ENCODE data around the gene BRME1. TPM values are rescaled to one million over a fixed set of nuclear protein-coding genes. Genes with fewer than 3 reads are reported as not detected.
"Not testable (repeated sequence)": the region's sequence is repeated elsewhere in the genome, so short reads cannot be mapped to it uniquely, and the experiment has no call there.

The BRME1 gene
- total RNA-seq, 2 experiments from 2014 or later, result 6.9 to 7.3 TPM

DNA sequence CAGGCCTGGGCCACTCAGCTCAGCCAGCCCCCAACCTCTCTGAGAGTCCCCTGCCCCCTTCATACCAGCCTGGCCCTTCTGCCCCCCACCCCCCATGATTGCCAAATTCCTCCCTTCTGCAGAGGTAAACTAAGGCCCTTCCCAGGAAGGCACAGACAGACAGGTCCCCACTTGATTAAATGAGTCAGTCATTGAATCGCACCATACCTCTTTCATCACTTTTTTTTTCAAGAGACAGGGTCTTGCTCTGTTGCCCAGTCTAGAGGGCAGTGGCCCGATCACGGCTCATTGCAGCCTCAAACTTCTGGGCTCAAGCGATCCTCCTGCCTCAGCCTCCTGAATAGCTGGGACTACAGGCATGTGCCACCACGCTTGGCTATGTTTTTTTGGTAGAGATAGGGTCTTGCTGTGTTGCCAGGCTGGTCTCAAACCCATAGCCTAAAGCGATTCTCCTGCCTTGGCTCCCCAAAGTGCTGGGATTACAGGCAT, 26.3 kb upstream of the BRME1 start:
- Mint-ChIP-seq H3K9me3 (no peaks in the 10 kb centered on the region), H3K27ac (no peak overlapping the region), H3K4me1 (no peaks in the 10 kb centered on the region), H3K36me3 (peaks cover 6% of the 10 kb centered on the region), H3K4me3 (no peak overlapping the region), H3K27me3 (peaks cover 8% of the 10 kb centered on the region)
- no peak for DNase-seq

DNA sequence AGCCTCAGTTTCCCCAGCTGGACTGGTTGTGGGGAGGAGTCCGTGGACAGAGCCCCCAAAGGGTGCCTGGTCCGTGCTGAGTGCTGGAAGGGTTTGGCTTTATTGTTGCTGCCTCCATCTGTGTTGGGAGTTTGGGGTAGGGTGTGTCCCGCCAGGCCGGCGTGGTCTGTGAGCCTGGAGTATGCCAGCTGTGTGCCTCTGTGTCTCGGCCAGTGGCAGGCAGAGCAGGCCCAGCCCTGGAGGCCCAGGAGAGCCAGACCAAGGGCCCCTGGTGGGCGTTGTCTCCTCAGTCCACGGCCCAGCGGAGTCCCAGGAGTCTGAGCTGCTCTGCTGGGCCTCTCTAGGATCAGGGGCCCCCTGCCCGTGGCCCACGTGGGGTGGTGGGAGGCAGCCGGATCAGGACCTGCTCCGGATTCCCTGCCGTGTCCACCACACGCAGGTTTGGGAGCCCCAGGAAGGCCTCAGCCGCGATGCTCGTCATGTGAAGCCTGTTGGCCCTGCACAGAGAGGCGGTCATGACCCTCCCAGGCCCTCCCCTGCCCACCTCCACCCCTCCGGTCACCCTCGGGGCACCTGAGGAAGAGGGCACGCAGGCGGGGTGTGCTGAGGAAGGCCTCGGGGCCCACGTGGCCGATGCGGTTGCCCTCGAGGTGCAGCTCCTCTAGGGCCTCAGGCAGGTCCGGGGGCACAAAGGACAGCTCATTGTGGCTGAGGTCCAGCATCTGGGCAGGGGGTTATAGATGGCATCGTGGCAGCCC, 25.7 kb upstream of the BRME1 start:
- Mint-ChIP-seq H3K36me3 (peaks cover 9% of the 10 kb centered on the region), H3K4me3 (no peak overlapping the region), H3K4me1 (no peaks in the 10 kb centered on the region), H3K9me3 (no peaks in the 10 kb centered on the region), H3K27ac (no peak overlapping the region), H3K27me3 (peaks cover 7% of the 10 kb centered on the region)
- no peak for DNase-seq

DNA sequence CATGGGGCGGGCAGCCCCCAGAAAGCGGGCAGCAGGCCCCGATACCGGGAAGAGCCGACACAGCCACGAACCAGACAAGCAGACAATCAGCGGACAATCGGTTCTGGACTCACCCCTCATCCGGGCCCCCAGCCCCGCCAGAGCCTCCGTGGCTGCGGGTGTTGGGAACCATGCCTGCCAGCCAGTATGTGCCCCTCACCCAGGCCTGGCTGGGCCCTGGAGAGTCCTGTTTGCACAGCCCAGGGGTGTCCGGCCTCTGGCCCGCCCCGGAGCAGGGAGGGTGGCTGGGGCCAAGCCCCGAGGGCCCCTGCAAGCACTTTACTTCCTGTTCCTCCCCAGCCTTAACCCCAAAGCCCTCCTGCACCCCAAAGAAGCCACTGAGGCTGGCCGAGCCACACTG, 24.5 kb upstream of the BRME1 start:
- no peak overlapping the region for H3K27ac Mint-ChIP-seq
- peaks cover 4% of the 10 kb centered on the region for H3K27me3 Mint-ChIP-seq
- no peaks in the 10 kb centered on the region for H3K9me3 Mint-ChIP-seq
- peaks cover 12% of the 10 kb centered on the region for H3K36me3 Mint-ChIP-seq
- no peak for DNase-seq
- H3K4me1 Mint-ChIP-seq, result no peaks in the 10 kb centered on the region
- H3K4me3 Mint-ChIP-seq, result no peak overlapping the region

DNA sequence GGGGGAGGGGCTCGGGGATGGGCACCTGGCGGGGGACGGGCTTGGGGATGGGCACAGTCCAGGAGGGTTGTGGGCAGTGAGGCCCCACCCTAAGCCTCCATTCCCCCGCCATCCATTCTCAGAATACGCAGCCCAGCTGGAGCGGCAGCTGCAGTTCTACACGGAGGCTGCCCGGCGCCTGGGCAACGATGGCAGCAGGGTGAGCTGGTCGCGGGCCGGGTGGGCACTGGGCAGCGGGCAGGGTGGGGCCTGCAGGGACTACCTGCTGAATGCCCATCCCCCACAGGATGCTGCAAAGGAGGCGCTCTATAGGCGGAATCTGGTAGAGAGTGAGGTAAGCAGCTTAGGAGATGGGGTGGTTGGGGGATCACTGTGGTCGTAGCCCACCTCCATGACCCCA, 24.0 kb upstream of the BRME1 start:
- no peak overlapping the region for H3K27ac Mint-ChIP-seq
- H3K27me3 Mint-ChIP-seq, result peaks cover 4% of the 10 kb centered on the region
- peaks cover 13% of the 10 kb centered on the region for H3K36me3 Mint-ChIP-seq
- no peak overlapping the region for H3K4me3 Mint-ChIP-seq
- DNase-seq, result no peak
- H3K4me1 Mint-ChIP-seq, result no peaks in the 10 kb centered on the region
- H3K9me3 Mint-ChIP-seq, result no peaks in the 10 kb centered on the region

DNA sequence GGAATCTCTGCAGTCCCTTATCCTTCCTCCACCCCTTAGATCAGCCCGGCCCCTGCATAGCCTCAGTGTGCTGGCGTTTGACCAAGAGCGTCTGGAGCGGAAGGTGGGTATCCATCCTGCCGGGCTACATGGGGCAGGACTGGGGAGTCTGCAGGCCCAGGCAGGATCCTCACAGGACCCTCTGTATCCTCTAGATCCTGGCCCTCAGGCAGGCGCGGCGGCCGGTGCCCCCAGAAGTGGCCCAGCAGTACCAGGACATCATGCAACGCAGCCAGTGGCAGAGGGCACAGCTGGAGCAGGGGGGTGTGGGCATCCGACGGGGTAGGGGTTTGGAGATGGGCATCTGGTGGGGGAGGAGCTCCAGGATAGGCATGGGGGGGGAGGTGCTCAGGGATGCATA, 23.4 kb upstream of the BRME1 start:
- Mint-ChIP-seq H3K4me3 (no peak overlapping the region), H3K4me1 (no peaks in the 10 kb centered on the region), H3K27ac (no peak overlapping the region), H3K9me3 (no peaks in the 10 kb centered on the region), H3K27me3 (peaks cover 4% of the 10 kb centered on the region), H3K36me3 (peaks cover 16% of the 10 kb centered on the region)
- no peak for DNase-seq

DNA sequence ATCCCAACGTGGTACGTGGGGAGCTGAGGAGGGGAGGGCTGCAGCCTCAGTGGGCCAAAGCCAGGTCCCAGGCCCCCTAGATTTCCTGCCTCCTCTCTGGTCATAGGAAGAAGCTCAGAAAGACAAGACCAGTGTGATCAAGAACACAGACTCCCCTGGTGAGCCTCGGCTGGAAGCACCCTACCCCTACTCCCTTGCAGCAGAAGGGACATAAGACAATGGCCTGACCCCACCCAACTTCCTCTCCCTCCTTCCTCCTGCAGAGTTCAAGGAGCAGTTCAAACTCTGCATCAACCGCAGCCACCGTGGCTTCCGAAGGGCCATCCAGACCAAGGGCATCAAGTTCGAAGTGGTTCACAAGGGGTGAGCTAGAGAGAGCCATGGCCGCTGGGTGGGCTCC, 20.8 kb upstream of the BRME1 start:
- Mint-ChIP-seq H3K27me3 (no peaks in the 10 kb centered on the region), H3K4me3 (no peak overlapping the region), H3K27ac (no peak overlapping the region), H3K9me3 (no peaks in the 10 kb centered on the region), H3K36me3 (peaks cover 28% of the 10 kb centered on the region), H3K4me1 (no peaks in the 10 kb centered on the region)
- DNase-seq, result no peak

DNA sequence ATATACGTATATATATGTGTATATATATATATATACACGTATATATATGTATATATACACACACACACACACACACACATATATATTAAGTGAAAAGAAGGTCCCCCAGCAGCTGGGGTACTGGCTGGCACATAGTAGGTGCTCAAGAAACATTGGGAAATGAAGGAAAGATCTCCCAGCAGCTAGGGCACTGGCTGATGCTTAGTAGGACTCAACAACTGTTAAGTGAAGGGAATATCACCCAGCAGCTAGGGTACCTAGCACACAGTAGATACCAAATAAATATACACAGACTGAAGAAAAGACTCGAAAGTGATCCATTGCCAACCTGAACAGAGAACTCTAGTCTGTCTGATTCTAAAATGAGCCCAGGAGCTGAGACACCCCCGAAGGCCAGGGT, 20.1 kb upstream of the BRME1 start:
- H3K4me3 Mint-ChIP-seq, result no peak overlapping the region
- no peaks in the 10 kb centered on the region for H3K9me3 Mint-ChIP-seq
- H3K36me3 Mint-ChIP-seq, result peaks cover 35% of the 10 kb centered on the region
- DNase-seq, result no peak
- H3K4me1 Mint-ChIP-seq, result no peaks in the 10 kb centered on the region
- H3K27me3 Mint-ChIP-seq, result no peaks in the 10 kb centered on the region
- no peak overlapping the region for H3K27ac Mint-ChIP-seq

DNA sequence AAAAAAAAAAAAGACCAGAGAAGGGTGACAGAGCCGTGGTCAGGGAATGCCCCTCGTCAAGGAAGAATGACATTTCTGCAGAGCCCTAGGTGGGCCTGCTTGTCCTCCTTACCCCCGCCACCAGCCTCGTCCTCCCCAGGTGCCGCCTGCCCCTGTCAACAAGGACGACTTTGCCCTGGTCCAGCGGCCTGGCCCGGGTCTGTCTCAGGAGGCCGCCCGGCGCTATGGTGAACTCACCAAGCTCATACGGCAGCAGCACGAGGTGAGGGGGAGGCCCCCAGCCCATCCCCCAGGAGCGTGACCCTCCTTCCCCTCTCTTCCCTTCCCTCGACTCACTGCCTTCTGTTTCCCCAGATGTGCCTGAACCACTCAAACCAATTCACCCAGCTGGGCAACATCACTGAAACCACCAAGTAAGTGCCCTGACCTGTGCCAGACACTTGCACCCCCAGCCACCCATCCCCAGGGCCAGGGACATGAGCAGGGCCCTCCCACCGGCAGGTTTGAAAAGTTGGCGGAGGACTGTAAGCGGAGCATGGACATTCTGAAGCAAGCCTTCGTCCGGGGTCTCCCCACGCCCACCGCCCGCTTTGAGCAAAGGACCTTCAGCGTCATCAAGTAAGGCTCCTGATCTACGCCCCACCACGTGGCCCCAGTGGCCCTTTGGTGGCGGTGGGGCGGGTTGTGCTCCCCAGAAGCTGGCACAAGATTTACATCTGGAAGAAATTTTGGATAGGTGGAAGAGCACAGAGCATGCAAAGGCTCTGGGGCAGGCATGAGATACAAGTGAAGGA, 17.5 kb upstream of the BRME1 start:
- Mint-ChIP-seq H3K4me1 (no peaks in the 10 kb centered on the region), H3K27ac (no peak overlapping the region), H3K27me3 (no peaks in the 10 kb centered on the region), H3K4me3 (no peak overlapping the region), H3K36me3 (peaks cover 45% of the 10 kb centered on the region), H3K9me3 (no peaks in the 10 kb centered on the region)
- no peak for DNase-seq

DNA sequence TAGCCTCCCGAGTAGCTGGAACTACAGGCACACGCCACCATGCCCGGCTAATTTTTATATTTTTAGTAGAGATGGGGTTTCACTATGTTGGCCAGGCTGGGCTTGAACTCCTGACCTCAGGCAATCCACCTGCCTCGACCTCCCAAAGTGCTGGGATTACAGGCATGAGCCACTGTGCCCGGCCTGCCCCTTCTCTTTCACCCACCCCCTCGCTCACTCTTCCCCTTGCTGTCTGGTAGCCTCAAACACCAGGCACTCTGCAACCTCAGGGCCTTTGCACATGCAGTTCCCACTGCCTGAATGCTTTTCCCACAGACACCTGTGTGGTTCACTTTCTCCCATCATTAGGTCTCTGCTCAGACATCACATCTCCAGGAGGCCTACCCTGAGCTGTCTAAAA, 16.2 kb upstream of the BRME1 start:
- not testable (repeated sequence) for H3K27me3 Mint-ChIP-seq, H3K27ac Mint-ChIP-seq, H3K4me3 Mint-ChIP-seq, H3K4me1 Mint-ChIP-seq, DNase-seq, H3K9me3 Mint-ChIP-seq
- H3K36me3 Mint-ChIP-seq, result peaks cover 41% of the 10 kb centered on the region

DNA sequence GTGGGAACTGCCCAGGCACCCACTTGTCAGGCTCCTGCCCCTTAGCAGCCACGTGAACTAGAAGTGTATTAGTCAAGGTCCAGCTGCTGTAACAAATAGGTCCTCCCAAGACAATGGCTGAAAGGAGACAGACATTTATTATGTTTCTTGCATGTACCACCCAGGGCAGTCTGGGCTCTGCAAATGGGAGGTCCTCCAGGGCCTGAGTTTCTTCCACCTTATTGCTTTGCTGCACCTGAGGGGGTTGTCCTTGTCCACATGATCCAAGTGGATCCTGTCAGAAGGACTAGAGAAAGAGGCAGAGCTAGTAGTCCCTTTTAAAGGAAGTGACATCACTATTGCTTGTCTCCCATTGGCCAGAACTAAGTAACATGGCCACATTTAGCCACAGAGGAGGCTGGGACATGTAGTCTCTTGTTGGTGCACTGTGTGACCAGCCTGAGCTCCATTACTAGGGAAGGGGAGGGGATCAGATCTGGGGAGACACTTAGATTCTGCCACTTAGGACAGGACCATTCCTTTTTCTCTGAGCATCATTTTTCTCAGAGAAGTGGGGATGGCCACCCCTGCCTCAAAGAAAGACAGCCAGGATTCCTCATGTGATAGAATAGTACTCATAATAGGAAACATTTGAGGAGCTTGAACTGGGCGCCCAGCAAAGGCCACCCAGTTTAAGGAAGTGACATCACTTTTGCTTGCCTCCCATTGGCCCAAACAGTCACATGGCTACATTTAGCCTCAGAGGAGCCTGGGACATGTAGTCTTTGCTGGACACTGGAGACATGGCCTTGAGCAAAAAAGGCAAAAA, 15.2 kb upstream of the BRME1 start:
- peak overlapping the region; percentile 19 for H3K27ac Mint-ChIP-seq
- peaks cover 36% of the 10 kb centered on the region for H3K36me3 Mint-ChIP-seq
- H3K9me3 Mint-ChIP-seq, result no peaks in the 10 kb centered on the region
- H3K4me3 Mint-ChIP-seq, result no peak overlapping the region
- H3K4me1 Mint-ChIP-seq, result no peaks in the 10 kb centered on the region
- no peaks in the 10 kb centered on the region for H3K27me3 Mint-ChIP-seq
- peak; percentile 37 for DNase-seq

DNA sequence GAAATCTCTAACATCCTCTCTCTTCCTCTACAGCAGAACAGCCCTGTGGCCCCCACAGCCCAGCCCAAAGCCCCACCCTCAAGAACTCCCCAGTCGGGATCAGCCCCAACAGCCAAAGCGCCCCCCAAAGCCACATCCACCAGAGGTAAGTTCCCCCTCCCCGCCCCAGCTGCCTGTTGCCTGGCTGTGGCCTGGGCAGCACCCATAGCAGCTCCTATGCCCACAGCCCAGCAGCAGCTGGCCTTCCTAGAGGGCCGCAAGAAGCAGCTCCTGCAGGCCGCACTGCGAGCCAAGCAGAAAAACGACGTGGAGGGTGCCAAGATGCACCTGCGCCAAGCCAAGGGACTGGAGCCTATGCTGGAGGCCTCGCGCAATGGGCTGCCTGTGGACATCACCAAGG, 14.6 kb upstream of the BRME1 start:
- no peak overlapping the region for H3K4me3 Mint-ChIP-seq
- no peak for DNase-seq
- H3K9me3 Mint-ChIP-seq, result no peaks in the 10 kb centered on the region
- peaks cover 36% of the 10 kb centered on the region for H3K36me3 Mint-ChIP-seq
- no peaks in the 10 kb centered on the region for H3K4me1 Mint-ChIP-seq
- no peak overlapping the region for H3K27ac Mint-ChIP-seq
- H3K27me3 Mint-ChIP-seq, result no peaks in the 10 kb centered on the region

DNA sequence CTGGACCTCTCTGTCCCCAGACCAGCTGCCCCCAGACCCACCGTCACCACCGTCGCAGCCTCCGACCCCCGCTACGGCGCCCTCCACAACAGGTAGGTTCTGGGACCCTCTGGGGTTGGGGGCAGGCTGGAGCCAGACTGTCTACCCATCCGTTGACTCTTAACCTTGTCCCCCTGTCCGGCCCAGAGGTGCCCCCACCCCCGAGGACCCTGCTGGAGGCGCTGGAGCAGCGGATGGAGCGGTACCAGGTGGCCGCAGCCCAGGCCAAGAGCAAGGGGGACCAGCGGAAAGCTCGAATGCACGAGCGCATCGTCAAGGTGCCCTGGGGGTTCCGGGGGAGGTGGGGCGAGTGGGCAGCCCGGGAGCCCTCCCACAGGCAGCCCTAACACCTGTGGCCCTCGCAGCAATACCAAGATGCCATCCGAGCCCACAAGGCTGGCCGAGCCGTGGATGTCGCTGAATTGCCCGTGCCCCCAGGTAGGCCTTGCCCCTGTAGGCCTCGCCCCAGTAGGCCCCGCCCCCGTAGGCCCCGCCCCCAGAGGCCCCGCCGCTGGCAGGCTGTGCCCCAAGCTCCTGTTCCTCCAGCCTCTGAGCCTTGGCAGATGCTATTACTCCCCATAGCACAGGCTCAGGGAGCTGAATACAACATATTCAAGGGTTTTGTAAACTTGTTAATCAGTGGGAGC, 13.0 kb upstream of the BRME1 start:
- no peaks in the 10 kb centered on the region for H3K9me3 Mint-ChIP-seq
- peaks cover 32% of the 10 kb centered on the region for H3K36me3 Mint-ChIP-seq
- no peaks in the 10 kb centered on the region for H3K4me1 Mint-ChIP-seq
- no peaks in the 10 kb centered on the region for H3K27me3 Mint-ChIP-seq
- no peak overlapping the region for H3K27ac Mint-ChIP-seq
- H3K4me3 Mint-ChIP-seq, result no peak overlapping the region
- no peak for DNase-seq

DNA sequence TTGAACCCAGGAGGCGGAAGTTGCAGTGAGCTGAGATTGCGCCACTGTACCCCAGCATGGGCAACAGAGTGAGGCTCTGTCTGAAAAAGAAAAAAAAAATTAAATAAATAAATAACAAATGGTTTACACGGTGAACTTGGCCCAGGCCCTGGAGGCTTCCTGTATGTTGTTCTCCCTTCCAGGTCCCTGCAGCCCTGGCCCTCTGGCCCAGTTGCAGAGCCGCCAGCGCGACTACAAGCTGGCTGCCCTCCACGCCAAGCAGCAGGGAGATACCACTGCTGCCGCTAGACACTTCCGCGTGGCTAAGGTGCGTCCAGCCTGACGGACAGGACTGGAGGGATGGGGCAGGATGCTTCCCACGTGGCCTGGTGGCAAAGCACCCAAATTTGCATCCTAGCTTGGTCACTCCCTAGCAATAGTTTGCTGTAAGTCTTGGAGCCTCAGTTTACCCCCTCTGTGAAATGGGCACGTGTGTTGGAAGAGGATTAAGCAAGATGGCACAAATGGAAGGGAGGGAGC, 12.0 kb upstream of the BRME1 start:
- Mint-ChIP-seq H3K4me1 (no peaks in the 10 kb centered on the region), H3K9me3 (no peaks in the 10 kb centered on the region), H3K4me3 (no peak overlapping the region), H3K27ac (no peak overlapping the region), H3K36me3 (peaks cover 28% of the 10 kb centered on the region), H3K27me3 (no peaks in the 10 kb centered on the region)
- no peak for DNase-seq

DNA sequence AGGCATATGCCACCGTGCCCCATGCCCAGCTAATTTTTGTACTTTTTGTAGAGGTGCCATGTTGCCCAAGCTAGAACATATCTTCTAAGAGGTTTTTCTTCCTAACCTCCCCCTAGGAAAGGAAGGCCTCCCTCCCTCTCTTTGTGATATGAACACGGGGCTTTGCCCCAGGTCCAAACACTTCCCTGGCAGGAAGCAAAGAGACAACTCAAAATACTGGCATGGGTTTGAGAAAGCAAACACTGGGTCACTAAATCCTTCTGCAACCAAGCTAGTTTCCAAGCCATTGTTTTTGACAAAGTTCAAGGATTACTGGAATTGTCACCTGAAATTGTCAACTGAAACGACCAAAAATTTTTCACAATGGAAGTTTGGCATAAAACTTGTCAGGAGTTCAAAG, 8.9 kb upstream of the BRME1 start:
- DNase-seq, result no peak
- Mint-ChIP-seq H3K27me3 (no peaks in the 10 kb centered on the region), H3K9me3 (no peaks in the 10 kb centered on the region), H3K36me3 (peaks cover 9% of the 10 kb centered on the region), H3K27ac (no peak overlapping the region), H3K4me1 (no peaks in the 10 kb centered on the region), H3K4me3 (no peak overlapping the region)
